HG03354 (cell line): ENCODE measurements around the gene SERPINB10.

ENCODE experiments used
- ATAC-seq: cut with Tn5 transposase; IDR thresholded peaks from one replicate; pipeline ENCODE4 v1.9.1; 2021; ENCODE audit warnings: mild to moderate bottlenecking; ENCODE audit not compliant: unreplicated experiment, poor library complexity, severe bottlenecking

SERPINB10 gene, protein sequence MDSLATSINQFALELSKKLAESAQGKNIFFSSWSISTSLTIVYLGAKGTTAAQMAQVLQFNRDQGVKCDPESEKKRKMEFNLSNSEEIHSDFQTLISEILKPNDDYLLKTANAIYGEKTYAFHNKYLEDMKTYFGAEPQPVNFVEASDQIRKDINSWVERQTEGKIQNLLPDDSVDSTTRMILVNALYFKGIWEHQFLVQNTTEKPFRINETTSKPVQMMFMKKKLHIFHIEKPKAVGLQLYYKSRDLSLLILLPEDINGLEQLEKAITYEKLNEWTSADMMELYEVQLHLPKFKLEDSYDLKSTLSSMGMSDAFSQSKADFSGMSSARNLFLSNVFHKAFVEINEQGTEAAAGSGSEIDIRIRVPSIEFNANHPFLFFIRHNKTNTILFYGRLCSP

DNA sequence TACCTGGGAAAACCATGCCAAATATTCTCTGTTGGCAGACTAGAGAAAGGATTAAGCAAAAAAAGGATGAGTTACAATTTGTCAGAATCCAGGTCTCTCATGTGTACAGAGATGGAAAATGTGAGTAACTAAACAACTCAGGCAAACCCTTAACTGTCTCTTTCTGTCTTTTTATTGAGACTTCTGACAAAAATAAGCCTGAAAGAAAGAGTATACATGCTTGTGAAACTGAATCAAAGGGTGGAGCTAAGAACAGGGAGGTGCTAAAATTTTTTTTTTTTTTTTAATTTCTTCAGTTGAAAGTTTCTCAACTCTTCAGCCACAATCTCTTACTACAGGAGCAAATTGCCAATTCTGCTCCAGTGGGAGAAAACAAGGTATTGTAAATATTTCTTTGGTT, at the start of gene SERPINB10:
Gene SERPINB10, plus strand, starts transcription at position 295 of the 400 bp plus-strand sequence. CDS start 7,553 bp downstream, outside the sequence.
- peak; percentile 64 for ATAC-seq

DNA sequence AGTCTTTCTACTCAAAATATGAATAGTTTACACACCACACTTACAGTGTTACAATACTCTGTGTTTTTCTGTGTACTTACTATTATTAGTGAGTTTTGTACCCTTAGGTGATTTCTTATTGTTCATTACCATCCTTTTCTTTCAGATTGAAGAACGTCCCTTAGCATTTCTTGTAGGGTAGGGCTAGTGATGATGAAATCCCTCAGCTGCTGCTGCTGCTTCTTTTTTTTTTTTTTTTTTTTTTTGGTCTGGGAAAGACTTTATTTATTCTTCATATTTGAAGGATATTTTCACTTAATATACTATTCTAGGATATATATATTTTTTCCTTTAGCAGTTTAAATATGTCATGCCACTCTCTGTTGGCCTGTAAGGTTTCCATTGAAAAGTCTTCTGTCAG, 49.3 kb upstream of the SERPINB10 start:
- ATAC-seq: no peak

DNA sequence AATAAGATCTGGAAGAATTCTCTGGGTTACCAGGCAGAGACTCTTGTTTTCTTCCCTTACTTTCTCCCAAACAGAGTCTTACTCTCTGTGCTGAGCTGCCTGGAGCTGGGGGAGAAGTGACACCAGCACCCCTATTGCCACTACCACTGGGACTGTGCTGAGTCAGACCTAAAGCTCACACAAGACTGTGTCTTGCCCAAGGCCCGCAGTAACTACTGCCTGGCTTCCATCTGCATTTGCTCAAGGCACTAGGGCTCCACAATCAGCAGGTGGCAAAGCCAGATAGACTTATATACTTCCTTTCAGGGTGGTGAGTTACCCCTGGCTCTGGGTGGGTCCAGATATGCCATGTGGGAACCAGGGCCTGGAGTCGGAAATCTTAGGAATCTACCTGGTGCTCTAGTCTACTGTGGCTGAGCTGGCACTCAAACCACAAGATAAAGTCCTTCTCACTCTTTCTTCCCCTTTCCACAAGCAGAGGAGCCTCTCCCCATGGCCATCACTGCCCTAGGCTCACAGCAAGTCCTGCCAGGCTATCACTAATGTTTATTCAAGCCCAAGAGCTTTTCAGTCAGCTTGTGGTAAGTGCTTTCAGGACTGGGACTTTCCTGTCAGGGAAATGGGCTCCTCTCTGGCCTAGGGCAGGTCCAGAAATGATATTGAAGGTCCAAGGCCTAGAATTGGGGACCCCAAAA, 47.8 kb upstream of the SERPINB10 start:
- ATAC-seq: no peak

DNA sequence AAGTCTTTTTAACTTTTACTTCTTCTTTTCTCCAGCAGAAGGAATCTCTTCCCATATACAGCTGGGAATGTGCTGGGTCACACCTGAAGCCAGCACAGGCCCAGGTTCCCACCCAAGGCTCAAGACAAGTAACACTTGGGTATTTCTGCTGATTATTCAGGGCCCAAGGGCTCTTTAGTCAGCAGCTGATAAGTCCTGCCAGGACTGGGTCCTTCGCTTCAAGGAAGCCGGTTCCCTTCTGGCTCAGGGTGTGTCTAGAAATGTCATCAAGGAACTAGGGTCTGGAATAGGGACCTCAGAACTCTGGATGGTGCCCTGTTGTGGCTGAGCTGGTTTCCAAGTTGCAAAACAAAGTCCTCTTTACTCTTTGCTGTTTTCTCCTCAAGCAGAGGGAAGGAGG, 47.2 kb upstream of the SERPINB10 start:
- no peak for ATAC-seq

DNA sequence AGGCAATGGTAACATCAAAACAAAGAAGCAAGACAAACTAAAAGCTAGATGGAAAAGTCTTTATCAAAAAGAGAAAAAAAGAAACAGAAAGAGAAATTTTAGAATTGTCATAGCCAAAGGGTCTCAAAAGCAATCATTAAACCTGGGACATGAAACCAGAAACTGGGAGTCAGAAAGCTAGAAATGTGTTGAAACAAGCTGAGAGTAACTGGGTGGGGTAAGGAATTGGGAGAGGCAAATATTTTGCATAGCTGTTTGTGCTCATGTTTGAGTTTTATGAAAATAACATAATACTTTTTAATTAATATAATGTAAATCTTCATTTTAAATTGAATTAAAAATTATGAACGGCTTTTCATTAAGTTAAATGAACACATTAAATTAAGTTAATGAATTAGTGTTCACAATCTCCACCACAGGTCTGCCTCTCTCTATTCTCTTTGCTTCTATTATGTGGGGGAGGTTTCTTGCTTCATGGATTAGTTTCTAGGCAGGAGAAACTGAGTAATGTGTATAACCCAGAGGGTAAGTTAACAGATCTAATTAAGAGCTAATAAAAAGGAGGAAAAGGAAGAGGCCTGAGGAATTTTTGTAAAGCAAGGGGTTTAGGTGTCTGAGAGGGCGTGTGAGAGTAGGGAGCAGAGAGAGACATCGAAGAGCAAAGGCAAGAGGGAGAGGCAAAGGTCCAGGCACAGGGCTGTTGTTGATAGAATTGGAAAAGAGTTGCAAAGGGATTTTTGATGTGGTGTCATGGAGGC, 40.2 kb upstream of the SERPINB10 start:
- ATAC-seq: no peak

DNA sequence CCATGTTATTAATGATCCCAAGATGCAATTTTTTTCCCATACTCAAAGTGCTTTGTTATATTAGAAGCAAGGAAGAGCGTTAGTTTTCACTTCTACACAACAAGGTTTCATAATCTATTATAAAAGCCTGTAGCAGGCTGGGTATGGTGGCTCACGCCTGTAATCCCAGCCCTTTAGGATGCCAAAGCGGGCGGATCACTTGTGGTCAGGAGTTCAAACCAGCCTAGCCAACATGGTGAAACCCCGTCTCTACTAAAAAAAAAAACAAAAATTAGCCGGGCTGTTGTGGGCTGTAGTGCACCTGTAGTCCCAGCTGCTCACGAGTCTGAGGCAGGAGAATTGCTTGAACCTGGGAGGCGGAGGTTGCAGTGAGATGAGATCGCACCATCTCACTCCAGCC, 39.2 kb upstream of the SERPINB10 start:
- ATAC-seq: no peak

DNA sequence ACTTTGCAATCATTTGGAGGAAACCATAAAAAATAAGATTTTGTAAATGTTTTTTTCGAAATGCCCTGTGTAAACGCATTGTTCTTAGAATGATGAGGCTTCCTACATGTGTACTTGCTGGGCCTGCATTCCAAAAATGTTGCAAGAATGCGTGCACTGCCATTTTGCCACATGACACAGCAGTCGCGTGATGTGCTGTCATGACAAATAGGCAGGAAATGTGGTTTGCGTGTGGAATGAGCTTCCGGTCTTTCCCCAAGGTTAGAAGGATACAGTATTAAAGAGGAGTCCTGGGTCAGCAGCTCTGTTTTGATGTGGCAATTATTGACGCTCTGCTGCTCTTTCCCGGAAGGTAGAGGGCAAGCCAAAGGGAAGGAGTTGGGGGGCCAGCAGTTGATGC, 38.4 kb upstream of the SERPINB10 start:
- no peak for ATAC-seq

DNA sequence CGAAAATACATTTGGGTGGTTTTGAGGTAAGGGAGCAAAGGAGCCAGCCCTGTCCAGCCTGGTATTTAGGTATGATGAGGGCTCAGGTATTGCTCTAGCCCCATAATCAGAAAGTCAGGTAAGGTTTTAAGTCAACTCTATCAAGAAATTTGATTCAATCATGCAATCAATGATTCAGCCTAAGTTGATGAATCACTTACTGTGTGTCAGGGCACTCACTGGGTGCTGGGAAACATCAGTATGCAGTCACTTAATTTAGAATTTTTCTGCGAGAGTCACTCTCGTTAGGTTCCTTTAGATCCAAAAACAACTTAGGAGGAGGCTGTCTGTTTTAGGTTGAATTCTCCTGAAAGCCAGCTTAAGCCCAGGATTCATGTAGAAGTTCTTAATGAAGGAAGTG, 37.9 kb upstream of the SERPINB10 start:
- ATAC-seq: no peak

DNA sequence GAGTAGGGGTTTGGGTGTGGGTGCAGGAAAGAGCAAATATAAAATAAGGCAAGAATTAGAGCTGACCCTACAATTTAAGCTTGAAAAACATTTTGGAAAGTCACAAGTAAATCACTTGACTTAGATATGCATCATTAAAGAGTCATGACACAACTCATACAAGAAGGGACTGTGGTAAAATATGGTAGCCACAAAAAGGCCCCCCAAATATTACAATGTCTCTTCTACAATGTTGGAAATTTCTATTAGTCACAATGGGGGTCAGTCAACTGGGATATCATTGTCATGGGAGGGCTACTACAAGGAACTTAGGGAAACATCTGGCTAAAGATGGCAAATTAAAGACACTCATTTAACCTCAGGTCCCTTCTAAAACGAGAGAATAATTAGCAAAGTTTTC, 35.9 kb upstream of the SERPINB10 start:
- ATAC-seq: no peak

DNA sequence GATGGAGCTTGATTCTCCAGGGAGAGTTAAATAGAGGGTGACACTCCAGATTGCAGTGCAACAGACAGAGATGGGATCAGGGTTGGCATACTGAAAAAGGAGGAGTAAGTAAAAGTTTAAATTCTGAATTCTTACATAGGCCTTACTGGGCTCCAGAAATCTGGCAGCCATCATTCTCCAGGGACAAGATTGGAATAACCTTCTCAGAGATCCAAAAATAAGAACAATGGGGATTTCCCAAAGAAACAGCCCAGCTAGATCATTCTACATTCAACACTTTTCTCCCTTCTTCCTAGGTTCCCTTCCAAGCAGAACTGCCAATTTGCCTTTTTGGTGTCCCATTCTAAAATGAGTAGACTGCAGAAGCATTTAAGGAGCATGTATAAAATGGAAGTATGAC, 35.2 kb upstream of the SERPINB10 start:
- ATAC-seq: no peak

DNA sequence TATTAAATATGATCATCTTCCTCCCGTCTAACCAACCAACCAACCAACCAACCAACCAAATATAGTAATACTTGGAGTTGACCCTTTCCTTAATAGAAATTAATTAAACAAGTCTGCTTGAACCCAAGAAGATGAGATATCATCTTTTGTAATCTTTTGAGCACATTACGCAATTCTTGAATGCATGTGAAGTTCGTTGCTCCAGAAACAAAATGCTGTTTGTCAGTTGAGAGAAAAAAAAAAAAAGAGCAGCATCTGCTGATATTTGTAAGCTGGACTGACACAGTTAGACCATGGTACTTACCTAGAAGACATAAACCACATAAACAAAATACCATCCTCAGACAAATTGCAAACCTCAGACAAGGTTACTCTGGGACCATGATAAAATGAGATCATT, 29.4 kb upstream of the SERPINB10 start:
- no peak for ATAC-seq

DNA sequence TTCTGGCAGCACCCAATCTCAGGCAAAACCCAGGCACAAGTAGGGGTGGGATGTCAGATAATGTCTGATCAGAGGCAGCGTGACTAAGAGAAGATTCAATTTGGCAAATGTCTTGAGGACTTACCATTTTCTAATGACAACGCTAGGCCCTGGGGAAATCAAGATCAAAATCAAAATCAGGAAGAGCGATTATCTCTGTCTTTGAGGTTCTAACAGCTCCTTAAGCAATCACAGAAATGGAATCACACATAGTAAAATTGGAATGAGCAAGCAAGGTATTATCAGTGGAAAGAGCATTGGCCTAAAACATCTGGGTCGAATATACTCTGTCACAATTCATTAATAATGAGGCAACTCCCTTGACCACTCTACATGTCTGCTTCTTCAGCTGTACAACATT, 28.8 kb upstream of the SERPINB10 start:
- ATAC-seq: no peak

DNA sequence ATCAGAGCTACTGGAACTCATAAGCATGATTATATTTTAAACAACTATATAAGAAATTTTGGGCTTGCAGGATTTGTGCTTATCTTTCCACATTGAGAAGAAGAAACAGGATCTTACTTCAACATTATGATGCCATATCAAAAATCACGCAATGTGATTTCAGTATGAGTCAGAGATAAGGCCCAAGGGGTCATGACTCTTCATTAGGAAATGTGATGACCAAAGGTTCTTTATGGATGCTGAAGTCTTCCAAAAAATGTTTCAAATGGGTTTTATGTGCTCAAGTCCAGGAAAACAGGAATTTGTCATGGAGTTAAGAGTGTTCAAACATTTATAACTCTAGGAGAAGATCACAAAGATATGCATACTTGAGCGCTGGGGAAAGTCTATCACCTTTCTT, 28.0 kb upstream of the SERPINB10 start:
- ATAC-seq: no peak

DNA sequence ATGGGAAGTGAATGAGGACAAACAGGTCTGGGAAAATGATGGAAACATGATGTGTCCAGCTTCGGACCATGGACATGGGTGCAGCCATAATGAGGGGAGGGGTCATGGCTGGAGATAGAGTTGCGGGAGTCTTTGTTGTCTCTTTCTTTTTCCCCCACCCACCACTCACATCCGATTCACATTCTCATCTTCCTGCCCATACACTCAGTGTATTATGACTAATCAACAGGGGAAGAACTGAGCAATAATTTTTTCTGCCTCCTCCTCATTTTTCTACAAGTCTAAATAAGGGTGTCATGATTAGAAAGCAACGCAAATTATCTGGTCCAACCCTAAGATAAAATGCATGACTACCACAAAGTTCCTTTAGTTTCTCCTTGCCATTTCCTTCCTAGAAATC, 25.9 kb upstream of the SERPINB10 start:
- no peak for ATAC-seq

DNA sequence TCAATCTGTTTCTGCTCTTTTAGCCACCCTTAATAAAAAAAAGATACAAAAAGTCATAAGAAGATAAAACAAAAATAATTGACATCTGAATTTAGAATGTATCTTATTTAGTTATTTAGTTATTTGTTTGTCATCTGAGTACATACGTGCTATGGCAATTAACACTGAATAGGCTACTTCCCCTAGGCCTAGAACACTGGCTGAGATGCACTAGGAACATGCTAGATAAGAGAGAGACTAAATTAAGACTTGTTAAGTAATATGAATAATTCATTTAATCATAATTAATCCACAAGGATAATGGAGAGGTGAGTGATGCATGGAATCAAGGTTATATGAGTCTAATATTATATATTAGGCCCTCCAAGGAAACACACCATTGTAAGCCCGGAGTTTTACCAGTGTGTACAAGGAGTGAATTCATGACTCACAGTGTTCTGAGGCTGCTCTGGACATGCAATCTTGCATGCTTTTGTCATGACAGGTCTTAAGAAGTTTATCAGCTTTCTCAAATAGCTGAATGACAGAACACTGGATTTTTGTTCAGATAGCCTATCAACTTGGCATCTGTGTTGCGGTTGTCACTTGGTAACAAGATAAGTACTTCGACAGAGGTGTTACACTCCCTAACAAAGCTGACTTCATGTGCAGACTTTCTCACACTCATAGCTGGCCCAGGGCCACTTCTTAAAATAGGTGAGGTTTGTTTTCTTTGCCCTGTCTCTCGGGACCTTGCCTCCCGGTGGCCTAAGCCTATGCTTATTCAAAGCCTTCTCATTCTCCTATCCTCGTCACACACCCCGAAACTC, 25.2 kb upstream of the SERPINB10 start:
- ATAC-seq: no peak

DNA sequence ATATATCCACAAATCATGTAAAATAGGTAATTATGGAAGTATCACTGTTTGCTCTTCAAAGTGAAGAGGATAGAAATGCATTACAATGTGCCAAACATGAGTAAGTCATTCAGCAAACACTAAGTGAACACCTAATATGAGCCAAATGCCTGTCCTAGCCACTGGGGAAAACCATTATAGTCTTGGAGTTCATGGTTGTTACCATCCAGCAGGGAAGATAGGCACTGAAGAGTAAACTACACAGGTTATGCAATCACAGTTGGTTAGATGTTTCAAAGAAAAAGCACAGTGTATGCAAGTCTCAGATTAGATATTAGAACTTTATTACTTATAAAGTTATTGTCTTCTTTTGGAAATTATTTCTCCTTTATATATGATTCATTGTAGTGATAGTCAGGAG, 24.1 kb upstream of the SERPINB10 start:
- no peak for ATAC-seq

DNA sequence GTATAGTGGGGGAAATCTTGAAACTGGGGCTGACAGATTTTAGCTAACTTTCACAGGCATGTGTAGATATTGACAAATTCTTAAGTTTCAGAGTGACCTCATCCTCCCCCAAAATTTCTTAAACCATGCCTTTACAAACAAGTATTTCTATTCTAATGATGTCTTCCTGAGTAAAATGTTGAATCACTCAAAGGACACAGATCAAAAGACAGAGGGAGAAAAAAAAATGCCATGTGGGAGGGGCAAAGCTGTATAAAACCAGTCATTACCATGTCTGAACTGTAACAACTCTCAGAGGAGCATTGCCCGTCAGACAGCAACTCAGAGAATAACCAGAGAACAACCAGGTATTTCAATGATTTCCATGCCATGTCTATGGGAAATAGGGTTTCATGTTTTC, 20.3 kb upstream of the SERPINB10 start, which contains the start of gene SERPINB2:
Gene SERPINB2, plus strand, starts transcription at position 282 of the 400 bp plus-strand sequence. CDS start 3,740 bp downstream, outside the sequence.
- ATAC-seq: no peak

DNA sequence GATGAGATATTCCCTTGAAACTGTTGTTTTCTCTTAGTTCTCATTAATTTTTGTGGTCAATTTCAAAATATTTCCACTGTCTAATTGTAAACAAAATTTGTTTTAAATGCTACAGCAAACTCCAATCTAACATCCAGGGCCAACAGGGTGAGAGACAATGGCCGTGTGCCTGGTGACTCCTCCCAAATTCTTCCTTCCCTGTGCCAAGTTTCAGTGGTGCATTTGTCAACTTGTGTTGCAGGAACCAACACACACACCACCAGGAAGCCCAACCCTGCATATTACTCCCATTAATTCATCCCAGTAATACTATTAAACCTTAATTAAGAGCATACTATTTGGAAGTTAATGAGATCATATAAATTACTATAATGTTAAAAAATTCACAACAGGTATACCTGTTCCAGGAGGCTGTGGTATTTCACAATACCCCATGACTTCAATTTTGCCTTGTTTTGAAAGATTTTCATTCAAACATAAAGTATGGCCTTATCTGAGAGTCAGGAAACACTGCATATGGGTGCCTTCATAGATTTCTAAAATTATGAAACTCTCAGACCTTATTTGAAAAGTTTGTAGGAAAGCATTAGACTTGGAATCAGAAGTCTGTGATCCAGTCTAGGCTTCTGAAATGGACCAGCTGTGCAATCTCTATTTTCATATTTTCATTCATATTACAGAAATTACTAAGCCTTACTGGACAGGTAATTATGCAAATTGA, 19.1 kb upstream of the SERPINB10 start:
- ATAC-seq: no peak

DNA sequence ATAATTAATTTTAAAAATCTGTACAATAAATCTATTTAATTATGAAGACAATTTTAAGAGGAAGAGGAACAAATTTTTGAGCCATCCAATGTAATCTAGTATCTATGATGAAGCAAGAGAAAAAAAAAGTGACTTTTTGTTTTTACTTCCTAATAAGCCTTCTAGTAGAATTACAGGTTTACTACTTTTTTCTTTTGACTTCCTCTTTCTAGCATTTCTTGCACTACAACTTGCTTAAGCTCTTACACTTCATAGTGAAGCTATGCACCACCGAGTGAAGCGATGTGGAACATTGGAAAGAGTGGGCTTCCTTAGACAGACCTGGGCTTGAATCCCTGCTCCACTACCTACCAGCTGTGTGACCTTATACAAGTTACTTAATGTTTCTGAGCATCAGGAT, 18.1 kb upstream of the SERPINB10 start:
- no peak for ATAC-seq
